Parathyroid adenoma (tissue), 2 donors: ENCODE data around the gene METTL16.

Experiments
- H2AFZ ChIP-seq: fragments of 300-600 bp; sonication (generic); one replicate; pipeline ENCODE4 v1.7.0; 2017; ENCODE audit warnings: antibody characterized with exemption, mild to moderate bottlenecking
- H3K27ac ChIP-seq: fragments of 300-600 bp; sonication (generic); one replicate; pipeline ENCODE4 v1.7.0; 2017
- H3K27me3 ChIP-seq: fragments of 300-600 bp; sonication (generic); one replicate; pipeline ENCODE4 v1.7.0; 2017; ENCODE audit warnings: low read length; ENCODE audit not compliant: control insufficient read depth, insufficient read depth
- H3K36me3 ChIP-seq: fragments of 300-600 bp; sonication (generic); one replicate; pipeline ENCODE4 v1.7.0; 2017; ENCODE audit warnings: low read length; ENCODE audit not compliant: control insufficient read depth, insufficient read depth
- H3K4me1 ChIP-seq: fragments of 300-600 bp; sonication (generic); one replicate; pipeline ENCODE4 v1.7.0; 2017; ENCODE audit warnings: control low read depth
- H3K4me2 ChIP-seq: fragments of 300-600 bp; sonication (generic); one replicate; pipeline ENCODE4 v1.7.0; 2017; ENCODE audit warnings: low read length
- H3K4me3 ChIP-seq: fragments of 300-600 bp; sonication (generic); one replicate; pipeline ENCODE4 v1.7.0; 2017; ENCODE audit warnings: low read depth, low read length
- H3K79me2 ChIP-seq: fragments of 300-600 bp; sonication (generic); one replicate; pipeline ENCODE4 v1.7.0; 2017; ENCODE audit warnings: control low read depth
- H3K9ac ChIP-seq: fragments of 300-600 bp; sonication (generic); one replicate; pipeline ENCODE4 v1.7.0; 2017; ENCODE audit warnings: mild to moderate bottlenecking
- H3K9me3 ChIP-seq: fragments of 300-600 bp; sonication (generic); one replicate; pipeline ENCODE4 v1.7.0; 2017; ENCODE audit warnings: low read length; ENCODE audit not compliant: control insufficient read depth
- CTCF ChIP-seq: fragments of 300-600 bp; sonication (generic); IDR thresholded peaks from one replicate; pipeline ENCODE4 v1.7.0; 2017; ENCODE audit warnings: antibody characterized with exemption, mild to moderate bottlenecking
- donor health status: primary hyperparathyroidism.

The METTL16 gene

GRCh38 chr17:2380950-2381649, 130.6 kb downstream of the METTL16 start:
- Histone ChIP-seq H3K36me3 (no peaks in the 10 kb centered on the region), H3K27me3 (no peaks in the 10 kb centered on the region), H3K4me1 (peaks cover 37% of the 10 kb centered on the region), H3K9me3 (no peaks in the 10 kb centered on the region), H3K9ac (no peak overlapping the region), H3K27ac (no peak overlapping the region), H2AFZ (no peak overlapping the region), H3K79me2 (no peaks in the 10 kb centered on the region), H3K4me2 (no peak overlapping the region), H3K4me3 (no peak overlapping the region)
- TF ChIP-seq CTCF, result no peak

GRCh38 chr17:2380226-2380922, 131.3 kb downstream of the METTL16 start:
- Histone ChIP-seq H3K4me3 (no peak overlapping the region), H3K27ac (no peak overlapping the region), H3K9me3 (no peaks in the 10 kb centered on the region), H3K4me2 (no peak overlapping the region), H3K36me3 (no peaks in the 10 kb centered on the region), H3K27me3 (no peaks in the 10 kb centered on the region), H3K4me1 (peaks cover 30% of the 10 kb centered on the region), H3K79me2 (no peaks in the 10 kb centered on the region), H2AFZ (no peak overlapping the region), H3K9ac (no peak overlapping the region)
- no peak for TF ChIP-seq CTCF

GRCh38 chr17:2379489-2380225, 132.0 kb downstream of the METTL16 start:
- no peak overlapping the region for H3K4me3 ChIP-seq
- H3K4me2 ChIP-seq, result no peak overlapping the region
- H2AFZ ChIP-seq, result no peak overlapping the region
- H3K9ac ChIP-seq, result no peak overlapping the region
- TF ChIP-seq CTCF, result no peak
- no peaks in the 10 kb centered on the region for H3K27me3 ChIP-seq
- H3K79me2 ChIP-seq, result no peaks in the 10 kb centered on the region
- no peaks in the 10 kb centered on the region for H3K9me3 ChIP-seq
- peaks cover 23% of the 10 kb centered on the region for H3K4me1 ChIP-seq
- no peak overlapping the region for H3K27ac ChIP-seq
- no peaks in the 10 kb centered on the region for H3K36me3 ChIP-seq

- Histone ChIP-seq H3K9me3 (no peaks in the 10 kb centered on the region), H3K4me3 (no peak overlapping the region), H3K4me1 (peaks cover 15% of the 10 kb centered on the region), H3K79me2 (no peaks in the 10 kb centered on the region), H2AFZ (no peak overlapping the region), H3K27ac (no peak overlapping the region), H3K36me3 (no peaks in the 10 kb centered on the region), H3K4me2 (no peak overlapping the region), H3K27me3 (no peaks in the 10 kb centered on the region), H3K9ac (no peak overlapping the region)
- no peak for TF ChIP-seq CTCF
These were observed 132.8 kb downstream of the METTL16 start for GRCh38 chr17:2378905-2379304.
